Sigmoid colon (tissue), 7 donors: Measurements from ENCODE around the gene ZNF740. TPM values are rescaled to one million over a fixed set of nuclear protein-coding genes. Genes with fewer than 3 reads are reported as not detected.
"Not testable (repeated sequence)": the region's sequence is repeated elsewhere in the genome, so short reads cannot be mapped to it uniquely, and the experiment has no call there.

Experiments
- DNase-seq: peaks from one replicate; pipeline ENCODE4 v3.0.0-alpha.2; 2019
- H3K27ac ChIP-seq, 4 donors: fragments of 200-600 bp; sonication (generic); one replicate each; pipeline ENCODE4 v1.5.1; 2016 to 2019; ENCODE audit warnings: mild to moderate bottlenecking in 1 of 4
- H3K27me3 ChIP-seq, 3 donors: fragments of 200-600 bp; sonication (generic); one replicate each; pipeline ENCODE4 v1.5.1; 2019; ENCODE audit warnings: mild to moderate bottlenecking in 1 of 3
- H3K36me3 ChIP-seq, 4 donors: fragments of 200-600 bp; sonication (generic); one replicate each; pipeline ENCODE4 v1.5.1; 2016 to 2019
- H3K4me1 ChIP-seq, 4 donors: fragments of 200-600 bp; sonication (generic); one replicate each; pipeline ENCODE4 v1.5.1; 2017 to 2019
- H3K4me3 ChIP-seq, 4 donors: fragments of 200-600 bp; sonication (generic); one replicate each; pipeline ENCODE4 v1.5.1; 2017 to 2019; ENCODE audit warnings: mild to moderate bottlenecking in 2 of 4, moderate library complexity in 1 of 4
- H3K9me3 ChIP-seq, 4 donors: fragments of 200-600 bp in 3 of 4; sonication (generic) in 3 of 4; one replicate each; pipeline versions ENCODE4 v1.5.1 to v1.6.1; 2013 to 2019
- CTCF ChIP-seq, 4 experiments: fragments of 450-650 bp in 3 of 4; fragments of 200-600 bp in 1 of 4; IDR thresholded peaks; one replicate each; pipeline ENCODE4 v1.5.1; 2016 to 2019; ENCODE audit warnings: antibody characterized with exemption in 4 of 4, mild to moderate bottlenecking in 3 of 4, moderate library complexity in 2 of 4
- EP300 ChIP-seq, 4 donors: sonication (generic); formaldehyde crosslinking; IDR thresholded peaks; one replicate each; pipeline ENCODE4 v1.6.1; 2017; ENCODE audit warnings: antibody characterized with exemption in 4 of 4
- POLR2A ChIP-seq, 2 donors: fragments of 450-650 bp; IDR thresholded peaks; one replicate each; pipeline ENCODE4 v1.6.1; 2016; ENCODE audit warnings: antibody characterized with exemption in 2 of 2, mild to moderate bottlenecking in 2 of 2, moderate library complexity in 2 of 2
- POLR2AphosphoS5 ChIP-seq, 4 donors: sonication (generic); formaldehyde crosslinking; IDR thresholded peaks; one replicate each; pipeline ENCODE4 v1.6.1; 2017; ENCODE audit warnings: antibody characterized with exemption in 4 of 4
- WGBS, 2 donors: extraction: QIAGEN DNeasy Blood & Tissue Kit; methylation state at CpG; one replicate each; pipeline ENCODE4 v1.1.7; 2013; 5-methylcytosine and 5-hydroxymethylcytosine counted together
- intact Hi-C: fragments of 100-400 bp; cut with DNase I; formaldehyde crosslinking; loops from one replicate; pipeline ENCODE4 v1.15.1; 2023
- polyA plus RNA-seq, 3 donors: library from polyadenylated mRNA; stranded (reverse); fragments of 200-250 nt; gene quantifications; one replicate each; pipeline ENCODE4 v1.2.3, GENCODE V29; 2013
- total RNA-seq, 4 donors: library from RNA; depleted of rRNA; stranded (reverse); fragments of >200 nt; gene quantifications; one replicate each; pipeline ENCODE4 v1.1.0, GENCODE V29; 2016
- donor health status: healthy with polysubstance abuse.
- donor health status: Bipolar disorder and iron deficiency.
- donor health status: healthy.

Gene ZNF740
- total and polyA plus RNA-seq, 7 donors: 2.3 to 16.6 (median 12.0) TPM

GRCh38 chr12:53160000-53160399 is 20.5 kb upstream of the ZNF740 start:
- peaks cover 0 to 6% (median 0%) of the 10 kb centered on the region in 4 donors for H3K36me3 ChIP-seq
- H3K27ac ChIP-seq: peak overlapping the region in 1 of 4 donors; percentile 80
- intact Hi-C loops: loop anchor here (1.0 to 2.0 kb wide), 2 partner anchors 37 to 127 kb away; no protein-coding TSS in a partner anchor
- peaks cover 0 to 4% (median 4%) of the 10 kb centered on the region in 4 donors for H3K4me1 ChIP-seq
- 88 to 89% methylated on average over 16 of the region's 16 CpGs for WGBS, 2 donors
- H3K4me3 ChIP-seq: no peak overlapping the region
- no peaks in the 10 kb centered on the region for H3K27me3 ChIP-seq
- no peaks in the 10 kb centered on the region for H3K9me3 ChIP-seq
- DNase-seq: no peak
- TF ChIP-seq EP300 (IDR thresholded peaks at IDR 0.05) (no peak), POLR2AphosphoS5 (IDR thresholded peaks at IDR 0.05) (no peak), CTCF (IDR thresholded peaks at IDR 0.05) (no peak)

- WGBS, 2 donors: 85 to 90% methylated on average over 2 of the region's 2 CpGs
Observed at GRCh38 chr12:53160673-53161072, 19.8 kb upstream of the ZNF740 start.

GRCh38 chr12:53161119-53161911 is 19.2 kb upstream of the ZNF740 start:
- Histone ChIP-seq H3K9me3 (no peaks in the 10 kb centered on the region), H3K27me3 (no peaks in the 10 kb centered on the region), H3K27ac (no peak overlapping the region), H3K4me1 (peaks cover 0 to 4% (median 4%) of the 10 kb centered on the region in 4 donors), H3K4me3 (no peak overlapping the region), H3K36me3 (peaks cover 0 to 6% (median 0%) of the 10 kb centered on the region in 4 donors)
- 91 to 95% methylated on average over 8 of the region's 8 CpGs for WGBS, 2 donors
- intact Hi-C loops: no loop called here
- TF ChIP-seq POLR2A (IDR thresholded peaks at IDR 0.05): no peak
- TF ChIP-seq POLR2AphosphoS5 (IDR thresholded peaks at IDR 0.05): no peak
- no peak for TF ChIP-seq CTCF (IDR thresholded peaks at IDR 0.05)
- no peak for TF ChIP-seq EP300 (IDR thresholded peaks at IDR 0.05)
- DNase-seq: no peak

More at GRCh38 chr12:53160673-53161072, 19.8 kb upstream of the ZNF740 start:
- Histone ChIP-seq H3K9me3 (no peaks in the 10 kb centered on the region), H3K27ac (no peak overlapping the region), H3K27me3 (no peaks in the 10 kb centered on the region), H3K4me3 (no peak overlapping the region), H3K36me3 (peaks cover 0 to 6% (median 0%) of the 10 kb centered on the region in 4 donors), H3K4me1 (peaks cover 0 to 4% (median 4%) of the 10 kb centered on the region in 4 donors)
- intact Hi-C loops: no loop called here
- no peak for TF ChIP-seq CTCF (IDR thresholded peaks at IDR 0.05)
- TF ChIP-seq POLR2AphosphoS5 (IDR thresholded peaks at IDR 0.05): no peak
- no peak for DNase-seq

- H3K4me3 ChIP-seq, intact Hi-C loops, H3K27me3 ChIP-seq, H3K36me3 ChIP-seq, DNase-seq, H3K4me1 ChIP-seq, H3K27ac ChIP-seq, H3K9me3 ChIP-seq: not testable (repeated sequence)
- WGBS, 2 donors: 98% methylated on average over 2 of the region's 2 CpGs
Observed at GRCh38 chr12:53163008-53163407, 17.5 kb upstream of the ZNF740 start.

GRCh38 chr12:53166837-53167236 is 13.7 kb upstream of the ZNF740 start:
- Histone ChIP-seq H3K27ac (no peak overlapping the region), H3K4me1 (peaks cover 0 to 9% (median 8%) of the 10 kb centered on the region in 4 donors), H3K4me3 (no peak overlapping the region), H3K36me3 (peaks cover 0 to 11% (median 5%) of the 10 kb centered on the region in 4 donors), H3K27me3 (no peaks in the 10 kb centered on the region), H3K9me3 (no peaks in the 10 kb centered on the region)
- DNase-seq: no peak
- intact Hi-C loops: no loop called here
- TF ChIP-seq EP300 (IDR thresholded peaks at IDR 0.05) (no peak), CTCF (IDR thresholded peaks at IDR 0.05) (no peak), POLR2AphosphoS5 (IDR thresholded peaks at IDR 0.05) (no peak), POLR2A (IDR thresholded peaks at IDR 0.05) (no peak)
